Measurements from ENCODE around the gene PRKG1. TPM values are rescaled to one million over a fixed set of nuclear protein-coding genes. Genes with fewer than 3 reads are reported as not detected.

Gene PRKG1
- total and polyA plus RNA-seq, 2 of the 4 experiments (the other 2 are of a cell fraction) = 3.5 to 18.3 TPM

GRCh38 chr10:52098130-52098529 is 1023.8 kb downstream of the PRKG1 start:
- Histone ChIP-seq H3K23ac (ENCODE audit: low read depth, low read length) (no peak overlapping the region), H2BK15ac (ENCODE audit: low read depth, low read length) (no peak overlapping the region), H3K27me3 (ENCODE audit: control insufficient read depth, insufficient read depth, low read length) (no peaks in the 10 kb centered on the region), H2AK9ac (replicated peaks; ENCODE audit: low read depth, low read length, poor library complexity) (no peak overlapping the region), H3K14ac (replicated peaks; ENCODE audit: low read depth, low read length) (no peak overlapping the region), H3K56ac (ENCODE audit: extremely low read depth, insufficient read depth, low read length) (no peak overlapping the region), H3K27ac (ENCODE audit: insufficient read depth, low read length) (no peak overlapping the region), H3K4me3 (ENCODE audit: insufficient read depth, low read depth, low read length) (no peak overlapping the region), H2BK20ac (ENCODE audit: low read depth, low read length) (no peak overlapping the region), H3K36me3 (ENCODE audit: control insufficient read depth, insufficient read depth, low read length) (no peaks in the 10 kb centered on the region), H2AFZ (replicated peaks; ENCODE audit: low read length, poor library complexity) (no peak overlapping the region), H3K9me1 (ENCODE audit: insufficient read depth, low read length) (no peaks in the 10 kb centered on the region; the same call in 1 of the 2 replicates), H4K5ac (ENCODE audit: low read depth, low read length) (no peak overlapping the region), H4K8ac (ENCODE audit: low read depth in 2 of 2, low read length in 2 of 2) (no peak overlapping the region), H2BK120ac (ENCODE audit: low read depth, low read length) (no peak overlapping the region), H4K20me1 (ENCODE audit: insufficient read depth, low read length) (no peaks in the 10 kb centered on the region; the same call in 1 of the 2 replicates), H3K9me3 (ENCODE audit: control insufficient read depth, insufficient read depth, low read length) (no peaks in the 10 kb centered on the region), H3K18ac (ENCODE audit: low read depth, low read length) (no peak overlapping the region), H3K4me1 (ENCODE audit: control insufficient read depth, insufficient read depth, low read length) (no peaks in the 10 kb centered on the region), H3K79me1 (ENCODE audit: low read depth in 1 of 2, low read length in 2 of 2) (no peaks in the 10 kb centered on the region), H4K91ac (ENCODE audit: insufficient read depth, low read depth, low read length) (no peak overlapping the region), H2BK5ac (ENCODE audit: low read depth, low read length, poor library complexity, severe bottlenecking) (no peak overlapping the region), H3K4ac (ENCODE audit: low read depth, low read length) (no peak overlapping the region), H2AK5ac (ENCODE audit: low read depth, low read length) (no peak overlapping the region), H3K4me2 (ENCODE audit: low read depth, low read length) (no peak overlapping the region), H3K9ac (ENCODE audit: low read depth, low read length) (no peak overlapping the region)
- DNase-seq = no peak
- TF ChIP-seq RCOR1 (IDR thresholded peaks at IDR 0.05; ENCODE audit: insufficient replicate concordance, low read length) = no peak
- TF ChIP-seq MAFK (IDR thresholded peaks at IDR 0.05; ENCODE audit: low read depth, low read length) = no peak
- no peak for TF ChIP-seq POLR2A (IDR thresholded peaks at IDR 0.05; ENCODE audit: low read depth, low read length)
- TF ChIP-seq RFX5 (IDR thresholded peaks at IDR 0.05; ENCODE audit: low read depth, low read length) = no peak
- no peak for TF ChIP-seq NFE2L2 (IDR thresholded peaks at IDR 0.05; ENCODE audit: low read depth, low read length)
- no peak for TF ChIP-seq CTCF (conservative IDR thresholded peaks at IDR 0.05; ENCODE audit: low read depth, low read length)
- TF ChIP-seq CEBPB (IDR thresholded peaks at IDR 0.05; ENCODE audit: low read depth, low read length) = no peak
- no peak for TF ChIP-seq MAZ (IDR thresholded peaks at IDR 0.05; ENCODE audit: borderline replicate concordance, low read depth, low read length)
- no peak for TF ChIP-seq MXI1 (IDR thresholded peaks at IDR 0.05; ENCODE audit: borderline replicate concordance, low read depth, low read length)
- TF ChIP-seq SMC3 (IDR thresholded peaks at IDR 0.05; ENCODE audit: low read depth, low read length) = no peak
- no peak for TF ChIP-seq CHD1 (IDR thresholded peaks at IDR 0.05; ENCODE audit: low read depth, low read length)
- intact Hi-C loops (cut with micrococcal nuclease) (loop anchor here (5.0 kb wide), 1 partner anchor 41 kb away; no protein-coding TSS in a partner anchor), in situ Hi-C loops (cut with MboI; ENCODE audit: low sequenced_read_pairs) (no loop called here), dilution Hi-C loops (cut with HindIII; ENCODE audit: low sequenced_read_pairs, unreplicated experiment) (no loop called here)
- WGBS, 2 experiments (ENCODE audit: extremely low coverage in 2 of 2, insufficient read length in 1 of 2) = no CpG with 5 or more reads among the region's 1 CpG
- ATAC-seq (ENCODE audit: low read depth) = no peak
- BruUV-seq (replicated peaks) = no TSS peak
- ChIA-PET POLR2A (ENCODE audit: unreplicated experiment) (no interaction called here), CTCF (interaction anchor here (0.9 kb wide), 1 partner anchor 10 kb away, joined by 5 read pairs; no protein-coding TSS in a partner anchor)
